Omental fat pad (tissue), 4 donors: ENCODE results near the gene TOPORS. TPM values are rescaled to one million over a fixed set of nuclear protein-coding genes. Genes with fewer than 3 reads are reported as not detected.

Source experiments
- ATAC-seq: fragments of 150-250 bp; one replicate; pipeline ENCODE4 v1.9.1; 2016; ENCODE audit warnings: mild to moderate bottlenecking, moderate library complexity; ENCODE audit not compliant: low FRiP score
- DNase-seq: peaks from one replicate; pipeline ENCODE4 v3.0.0-alpha.2; 2019; ENCODE audit warnings: low spot score
- total RNA-seq, 4 donors: library from RNA; depleted of rRNA; stranded (reverse); fragments of >200 nt; gene quantifications; one replicate each; pipeline ENCODE4 v1.1.0, GENCODE V29; 2016
- TF ChIP-seq, protein P1 (sequence below), 3 donors: fragments of 450-650 bp; IDR thresholded peaks; one replicate each; pipeline ENCODE4 v1.5.1; 2016 to 2017; ENCODE audit warnings: antibody characterized with exemption in 3 of 3, mild to moderate bottlenecking in 3 of 3, moderate library complexity in 2 of 3

Gene TOPORS
- total RNA-seq, 4 donors from 2014 or later, result 18.0 to 27.1 (median 24.6) TPM

DNA sequence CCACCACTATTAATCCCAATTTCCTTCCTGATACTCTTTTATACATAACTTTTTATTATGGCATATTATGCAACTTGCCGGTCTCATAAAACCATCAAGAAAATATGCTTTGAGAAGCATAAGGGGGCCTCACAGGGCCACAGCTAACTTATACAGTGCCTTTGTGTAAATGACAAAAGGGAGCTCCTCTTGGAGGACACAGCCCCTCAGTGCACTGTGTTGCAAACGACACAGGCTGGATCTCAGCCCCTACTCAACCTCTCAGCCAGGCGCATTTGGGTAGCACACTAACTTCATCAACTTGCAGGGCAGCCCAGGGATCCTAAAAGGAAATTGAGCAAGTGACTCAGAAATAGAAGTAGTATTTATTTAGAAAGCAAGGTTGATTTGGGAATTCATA lies 61.8 kb downstream of the TOPORS start:
- TF ChIP-seq, protein P1, sequence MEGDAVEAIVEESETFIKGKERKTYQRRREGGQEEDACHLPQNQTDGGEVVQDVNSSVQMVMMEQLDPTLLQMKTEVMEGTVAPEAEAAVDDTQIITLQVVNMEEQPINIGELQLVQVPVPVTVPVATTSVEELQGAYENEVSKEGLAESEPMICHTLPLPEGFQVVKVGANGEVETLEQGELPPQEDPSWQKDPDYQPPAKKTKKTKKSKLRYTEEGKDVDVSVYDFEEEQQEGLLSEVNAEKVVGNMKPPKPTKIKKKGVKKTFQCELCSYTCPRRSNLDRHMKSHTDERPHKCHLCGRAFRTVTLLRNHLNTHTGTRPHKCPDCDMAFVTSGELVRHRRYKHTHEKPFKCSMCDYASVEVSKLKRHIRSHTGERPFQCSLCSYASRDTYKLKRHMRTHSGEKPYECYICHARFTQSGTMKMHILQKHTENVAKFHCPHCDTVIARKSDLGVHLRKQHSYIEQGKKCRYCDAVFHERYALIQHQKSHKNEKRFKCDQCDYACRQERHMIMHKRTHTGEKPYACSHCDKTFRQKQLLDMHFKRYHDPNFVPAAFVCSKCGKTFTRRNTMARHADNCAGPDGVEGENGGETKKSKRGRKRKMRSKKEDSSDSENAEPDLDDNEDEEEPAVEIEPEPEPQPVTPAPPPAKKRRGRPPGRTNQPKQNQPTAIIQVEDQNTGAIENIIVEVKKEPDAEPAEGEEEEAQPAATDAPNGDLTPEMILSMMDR (IDR thresholded peaks at IDR 0.05), result no peak
- no peak for ATAC-seq
- DNase-seq, result no peak

Other genes with a start within 250 kb of the TOPORS start
- 100 to 1,000 TPM in 3 of 4 donors, 10 to 100 TPM in 1; 69.8 to 266 (median 165) TPM for gene ACO1, start 167.9 kb downstream of the TOPORS start, total RNA-seq
- gene RIGI, start 26.4 kb downstream of the TOPORS start, total RNA-seq, result 10 to 100 TPM in 2 of 4 donors, 1 to 10 TPM in 2; 5.8 to 29.5 (median 9.1) TPM
- gene SMIM27, start 259 bp downstream of the TOPORS start, total RNA-seq, result 1 to 10 TPM; 3.7 to 7.3 (median 4.3) TPM
- 10 to 100 TPM; 26.5 to 44.1 (median 37.4) TPM for gene NDUFB6, start 20.6 kb upstream of the TOPORS start, total RNA-seq
- not detected for gene TAF1L, start 83.1 kb upstream of the TOPORS start, total RNA-seq
- not detected for gene TMEM215, start 231.0 kb upstream of the TOPORS start, total RNA-seq